Progenitor cell of endocrine pancreas (in vitro differentiated cells): ENCODE data around the gene TMEM62. TPM values are rescaled to one million over a fixed set of nuclear protein-coding genes. Genes with fewer than 3 reads are reported as not detected.

ENCODE experiments used
- DNase-seq: peaks from one replicate; pipeline ENCODE4 v3.0.0; 2021; ENCODE audit warnings: low spot score; ENCODE audit not compliant: unreplicated experiment
- H3K27ac Mint-ChIP-seq: 2 replicates; pipeline ENCODE4 v1.8.0; 2021; ENCODE audit warnings: mild to moderate bottlenecking, moderate library complexity, mixed read lengths
- H3K27me3 Mint-ChIP-seq: 2 replicates; pipeline ENCODE4 v1.8.0; 2021; ENCODE audit warnings: mixed read lengths
- H3K36me3 Mint-ChIP-seq: 2 replicates; pipeline ENCODE4 v1.8.0; 2022; ENCODE audit warnings: mixed read lengths; ENCODE audit not compliant: insufficient read depth
- H3K4me1 Mint-ChIP-seq: 2 replicates; pipeline ENCODE4 v1.8.0; 2021; ENCODE audit warnings: low read depth, mixed read lengths
- H3K4me3 Mint-ChIP-seq: 2 replicates; pipeline ENCODE4 v1.8.0; 2021; ENCODE audit warnings: low read depth, mild to moderate bottlenecking, moderate library complexity, mixed read lengths
- H3K9me3 Mint-ChIP-seq: 2 replicates; pipeline ENCODE4 v1.8.0; 2021; ENCODE audit warnings: low read depth, mixed read lengths
- total RNA-seq: library from RNA; stranded (reverse); gene quantifications from 2 replicates; pipeline ENCODE4 v1.2.1, GENCODE V29; 2021
- TF ChIP-seq, protein P1 (sequence below): fragments of 200-600 bp; sonication (generic); IDR thresholded peaks from one replicate; pipeline ENCODE4 v1.5.0; 2021; ENCODE audit warnings: antibody characterized with exemption, mild to moderate bottlenecking; ENCODE audit not compliant: unreplicated experiment

The TMEM62 gene
- total RNA-seq, 1 donor from 2014 or later: 30.2 TPM

DNA sequence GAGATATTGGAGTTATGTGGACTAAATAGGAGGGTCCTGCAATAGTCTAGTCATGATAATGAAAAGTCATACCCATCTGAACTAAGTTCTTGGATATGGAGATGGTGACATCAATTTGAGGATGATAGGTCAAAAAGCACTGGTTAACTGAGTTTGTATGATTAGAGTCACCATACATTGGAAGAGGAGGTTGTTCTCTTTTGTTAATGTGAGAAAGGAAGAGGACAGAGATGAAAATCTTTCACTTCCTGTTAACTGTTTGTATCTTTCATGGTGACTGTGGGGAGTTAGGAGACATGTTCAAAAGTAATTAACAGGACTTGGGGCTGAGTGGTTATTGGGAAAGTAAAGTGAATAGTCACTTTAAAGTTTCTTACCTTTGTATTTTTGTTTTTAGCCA, 11.1 kb downstream of the TMEM62 start:
- Mint-ChIP-seq H3K4me1 (no peaks in the 10 kb centered on the region), H3K36me3 (peaks cover 30% of the 10 kb centered on the region), H3K4me3 (no peak overlapping the region), H3K9me3 (no peaks in the 10 kb centered on the region), H3K27me3 (no peaks in the 10 kb centered on the region), H3K27ac (no peak overlapping the region)
- TF ChIP-seq, protein P1, sequence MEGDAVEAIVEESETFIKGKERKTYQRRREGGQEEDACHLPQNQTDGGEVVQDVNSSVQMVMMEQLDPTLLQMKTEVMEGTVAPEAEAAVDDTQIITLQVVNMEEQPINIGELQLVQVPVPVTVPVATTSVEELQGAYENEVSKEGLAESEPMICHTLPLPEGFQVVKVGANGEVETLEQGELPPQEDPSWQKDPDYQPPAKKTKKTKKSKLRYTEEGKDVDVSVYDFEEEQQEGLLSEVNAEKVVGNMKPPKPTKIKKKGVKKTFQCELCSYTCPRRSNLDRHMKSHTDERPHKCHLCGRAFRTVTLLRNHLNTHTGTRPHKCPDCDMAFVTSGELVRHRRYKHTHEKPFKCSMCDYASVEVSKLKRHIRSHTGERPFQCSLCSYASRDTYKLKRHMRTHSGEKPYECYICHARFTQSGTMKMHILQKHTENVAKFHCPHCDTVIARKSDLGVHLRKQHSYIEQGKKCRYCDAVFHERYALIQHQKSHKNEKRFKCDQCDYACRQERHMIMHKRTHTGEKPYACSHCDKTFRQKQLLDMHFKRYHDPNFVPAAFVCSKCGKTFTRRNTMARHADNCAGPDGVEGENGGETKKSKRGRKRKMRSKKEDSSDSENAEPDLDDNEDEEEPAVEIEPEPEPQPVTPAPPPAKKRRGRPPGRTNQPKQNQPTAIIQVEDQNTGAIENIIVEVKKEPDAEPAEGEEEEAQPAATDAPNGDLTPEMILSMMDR: no peak
- no peak for DNase-seq

DNA sequence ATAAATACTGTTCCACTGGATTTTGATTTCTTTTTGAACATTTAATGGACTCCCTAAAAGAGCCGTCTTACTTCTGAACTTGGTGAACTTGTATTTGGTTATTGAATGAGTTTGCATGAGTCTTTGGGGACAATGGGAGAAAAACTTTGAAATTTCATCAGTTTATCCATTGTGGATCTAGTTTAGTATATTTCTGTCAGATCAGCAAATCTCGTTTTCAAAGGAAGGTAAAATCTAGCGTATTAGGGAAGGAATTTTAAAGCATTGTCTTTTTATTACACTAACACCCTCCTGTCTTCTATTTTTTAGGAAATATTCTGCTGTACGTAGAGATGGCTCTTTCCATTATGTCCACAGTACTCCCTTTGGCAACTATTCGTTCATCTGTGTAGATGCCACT, 12.8 kb downstream of the TMEM62 start:
- Mint-ChIP-seq H3K36me3 (peaks cover 20% of the 10 kb centered on the region), H3K4me3 (no peak overlapping the region), H3K27me3 (no peaks in the 10 kb centered on the region), H3K4me1 (no peaks in the 10 kb centered on the region), H3K27ac (no peak overlapping the region), H3K9me3 (no peaks in the 10 kb centered on the region)
- TF ChIP-seq, protein P1: no peak
- DNase-seq: no peak

DNA sequence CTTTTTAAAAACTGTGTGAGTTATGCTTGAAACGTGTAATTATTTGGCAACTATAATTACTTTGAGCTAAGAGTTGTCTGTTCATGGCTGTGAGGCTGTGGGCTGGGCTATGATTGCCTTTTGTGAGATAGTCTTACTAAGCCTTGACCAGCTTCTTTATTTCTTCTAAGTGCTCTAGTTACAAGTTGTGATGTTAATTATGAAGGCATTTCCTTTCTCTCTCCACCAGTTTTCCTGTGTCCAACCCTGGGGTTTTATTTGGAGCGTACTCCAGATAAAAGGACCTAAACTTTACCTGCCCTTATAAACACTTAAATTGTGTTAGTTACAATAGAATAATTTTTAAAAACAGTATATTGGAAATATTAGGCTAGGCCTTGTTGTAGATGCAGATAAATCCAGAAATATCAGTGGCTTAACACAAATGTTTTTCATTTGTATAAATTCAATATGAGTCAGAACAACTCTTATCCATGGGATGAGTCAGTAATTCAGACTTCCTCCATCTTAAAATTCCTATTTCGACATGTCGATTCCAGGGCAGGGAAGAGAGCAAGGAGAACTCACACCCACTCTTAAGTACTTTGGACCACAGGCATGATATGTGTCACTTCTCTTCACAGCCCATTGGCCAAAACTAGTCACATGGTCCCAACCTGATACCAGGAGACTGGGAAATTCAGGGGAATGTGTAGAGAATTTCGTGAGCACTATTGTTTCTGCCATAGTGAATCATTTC, 17.0 kb downstream of the TMEM62 start:
- Mint-ChIP-seq H3K27me3 (no peaks in the 10 kb centered on the region), H3K27ac (no peak overlapping the region), H3K36me3 (peaks cover 19% of the 10 kb centered on the region), H3K9me3 (no peaks in the 10 kb centered on the region), H3K4me3 (no peak overlapping the region), H3K4me1 (no peaks in the 10 kb centered on the region)
- TF ChIP-seq, protein P1: no peak
- DNase-seq: no peak

DNA sequence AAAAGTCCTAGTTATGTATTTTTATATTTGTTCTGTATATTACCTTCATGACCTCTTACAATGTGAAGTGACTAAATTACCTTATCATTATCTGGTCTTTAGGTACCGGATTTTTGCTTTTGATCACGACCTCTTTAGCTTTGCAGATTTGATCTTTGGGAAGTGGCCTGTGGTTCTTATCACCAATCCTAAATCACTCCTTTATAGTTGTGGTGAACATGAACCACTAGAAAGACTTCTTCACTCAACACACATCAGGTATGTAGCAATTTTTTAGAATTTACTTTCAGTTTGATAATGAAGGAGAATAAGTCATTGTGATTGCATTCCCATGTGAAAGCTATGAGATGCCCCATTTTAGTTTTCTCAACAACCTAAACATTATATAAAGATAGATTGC, 18.3 kb downstream of the TMEM62 start:
- H3K27ac Mint-ChIP-seq: no peak overlapping the region
- no peaks in the 10 kb centered on the region for H3K27me3 Mint-ChIP-seq
- no peaks in the 10 kb centered on the region for H3K4me1 Mint-ChIP-seq
- H3K36me3 Mint-ChIP-seq: peaks cover 20% of the 10 kb centered on the region
- no peaks in the 10 kb centered on the region for H3K9me3 Mint-ChIP-seq
- no peak overlapping the region for H3K4me3 Mint-ChIP-seq
- no peak for DNase-seq
- TF ChIP-seq, protein P1: no peak

DNA sequence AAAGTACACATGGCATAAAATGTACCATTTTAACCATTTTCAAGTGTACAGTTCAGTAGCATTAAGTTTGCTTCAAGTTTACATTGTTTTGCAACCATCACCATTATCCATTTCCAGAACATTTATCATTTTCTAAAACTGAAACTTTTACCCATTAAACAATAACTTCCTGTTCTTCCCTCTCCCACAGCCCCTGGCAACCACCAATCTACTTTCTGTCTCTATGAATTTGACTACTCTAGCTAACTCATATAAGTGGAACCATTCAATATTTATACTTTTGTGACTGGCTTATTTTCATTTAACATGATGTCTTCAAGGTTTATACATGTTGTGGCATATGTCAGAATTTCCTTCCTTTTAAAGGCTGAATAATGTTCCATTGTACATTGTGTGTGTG, 19.9 kb downstream of the TMEM62 start:
- TF ChIP-seq, protein P1: no peak
- no peak for DNase-seq
- Mint-ChIP-seq H3K9me3 (no peaks in the 10 kb centered on the region), H3K27ac (no peak overlapping the region), H3K4me3 (no peak overlapping the region), H3K4me1 (no peaks in the 10 kb centered on the region), H3K36me3 (peaks cover 28% of the 10 kb centered on the region), H3K27me3 (no peaks in the 10 kb centered on the region)
